GM18499 (cell line): Measurements from ENCODE around the gene TRIM4.
"Not testable (repeated sequence)": the region's sequence is repeated elsewhere in the genome, so short reads cannot be mapped to it uniquely, and the experiment has no call there.

Source experiments
- ATAC-seq: cut with Tn5 transposase; IDR thresholded peaks from one replicate; pipeline ENCODE4 v1.9.1; 2021; ENCODE audit warnings: moderate number of reproducible peaks; ENCODE audit not compliant: insufficient read depth, unreplicated experiment

The TRIM4 gene

DNA sequence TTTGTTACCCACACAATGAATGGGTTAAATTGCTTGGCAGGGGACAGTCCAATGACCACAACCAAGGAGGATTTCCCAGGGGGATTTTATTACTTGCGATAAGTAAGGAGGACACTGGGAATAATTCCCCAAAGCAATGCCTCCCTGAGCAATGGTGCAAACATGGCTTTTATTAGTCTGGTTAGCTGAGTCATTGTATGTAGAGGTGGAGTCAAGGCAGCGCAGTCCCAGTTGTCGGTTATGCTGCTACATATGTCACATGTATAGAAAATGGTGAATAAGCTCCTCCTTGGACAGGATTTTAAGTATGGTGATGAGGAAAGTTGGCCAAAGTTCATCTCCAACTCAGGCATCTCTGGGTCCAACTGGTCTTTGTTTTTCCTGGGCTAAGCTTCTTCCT lies 3.9 kb upstream of the TRIM4 start:
- ATAC-seq = no peak

DNA sequence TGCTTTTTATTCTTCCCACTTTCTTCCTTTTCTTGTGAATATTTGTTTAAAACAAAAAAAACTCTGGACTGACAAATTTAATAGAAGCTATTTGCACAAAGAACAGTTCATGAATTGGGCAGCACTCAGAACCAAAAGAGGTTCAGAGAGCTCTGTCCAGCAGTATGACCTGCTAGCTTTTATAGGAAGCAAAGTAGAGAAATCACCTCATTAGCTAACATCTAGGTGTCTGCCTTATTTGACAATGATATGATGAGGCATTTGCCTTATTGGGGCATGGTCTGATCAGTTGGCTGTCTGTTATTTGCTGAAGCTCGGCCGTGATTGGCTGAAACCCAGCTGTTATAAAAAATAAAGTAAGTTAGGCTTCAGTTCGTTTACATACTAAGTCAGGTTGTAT lies 819 bp upstream of the TRIM4 start:
- no peak for ATAC-seq

GRCh38 chr7:99919814-99920112 lies 433 bp upstream of the TRIM4 start:
- ATAC-seq = no peak

- no peak for ATAC-seq
Observed at GRCh38 chr7:99910976-99911375, 8.4 kb downstream of the TRIM4 start.

- ATAC-seq = no peak
Observed at GRCh38 chr7:99901581-99901980, 17.7 kb downstream of the TRIM4 start.

- no peak for ATAC-seq
Observed at GRCh38 chr7:99899830-99900519, 19.4 kb downstream of the TRIM4 start.

DNA sequence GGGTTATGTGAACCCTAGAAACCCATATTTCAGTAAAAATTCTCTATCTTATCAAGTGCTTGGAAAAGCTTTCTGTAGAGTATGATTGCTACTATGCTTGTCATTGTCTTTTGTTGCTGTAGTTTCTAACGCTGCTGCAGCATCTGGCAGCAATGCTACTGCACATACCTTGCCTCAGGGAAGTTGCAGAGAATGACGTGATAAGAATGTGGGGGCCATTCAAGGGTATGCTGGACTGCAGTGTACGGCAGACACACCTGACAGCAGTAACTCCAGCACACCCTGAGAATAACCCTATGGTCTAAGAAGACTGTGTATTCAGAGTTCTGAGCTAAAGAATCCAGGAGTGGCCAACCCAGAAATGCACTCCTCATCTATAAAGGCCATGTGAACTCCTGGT lies 20.5 kb downstream of the TRIM4 start:
- no peak for ATAC-seq

GRCh38 chr7:99898023-99898357 lies 21.3 kb downstream of the TRIM4 start:
- no peak for ATAC-seq

DNA sequence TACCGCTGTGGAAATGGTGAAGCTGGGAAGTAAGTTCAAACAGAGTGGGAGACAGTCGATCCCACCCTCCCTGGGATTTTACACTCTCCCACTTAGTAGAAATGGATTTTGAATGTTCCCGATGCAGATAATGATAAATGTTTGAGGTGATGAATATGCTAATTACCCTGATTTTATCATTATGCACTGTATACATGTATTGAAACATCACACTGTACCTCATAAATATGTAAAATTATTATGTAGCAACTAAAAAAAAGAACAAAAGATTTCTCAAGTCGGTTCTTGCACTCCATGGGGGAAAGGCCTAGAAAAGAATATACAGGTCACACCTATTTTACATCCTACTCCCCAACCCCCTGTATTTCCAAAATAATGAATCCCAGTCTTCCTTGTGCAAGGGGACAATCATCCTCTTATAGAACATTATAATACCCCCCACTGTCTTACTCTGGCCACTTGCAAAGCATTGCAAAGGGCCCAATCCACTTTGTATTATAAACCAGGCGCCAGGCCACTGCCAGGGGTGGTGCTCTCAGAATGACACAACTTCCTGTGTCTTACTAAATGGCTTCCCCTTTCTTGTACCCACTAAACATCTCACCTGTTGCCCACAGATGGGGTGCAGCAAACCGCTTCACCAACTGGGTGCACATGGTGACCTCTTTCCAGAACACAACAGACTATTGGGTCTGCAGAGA lies 21.9 kb downstream of the TRIM4 start:
- ATAC-seq = no peak

DNA sequence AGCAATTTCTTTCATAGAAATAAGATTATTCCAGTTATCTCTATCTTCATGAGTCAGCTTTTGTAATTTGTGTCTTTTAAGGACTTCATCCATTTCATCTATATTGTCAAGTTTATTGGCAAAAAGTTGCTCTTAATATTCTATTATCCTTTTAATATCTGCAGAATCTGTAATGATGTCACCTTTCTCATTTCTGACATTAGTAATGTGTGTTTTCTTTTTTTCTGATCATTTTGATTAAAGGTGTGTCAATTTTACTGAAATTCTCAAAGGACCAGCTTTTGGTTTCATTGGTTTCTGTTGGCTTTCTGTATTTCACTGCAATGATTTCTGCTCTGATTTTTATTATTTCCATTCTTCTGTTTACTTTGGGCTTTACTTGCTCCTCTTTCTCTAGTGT lies 24.6 kb downstream of the TRIM4 start:
- no peak for ATAC-seq

DNA sequence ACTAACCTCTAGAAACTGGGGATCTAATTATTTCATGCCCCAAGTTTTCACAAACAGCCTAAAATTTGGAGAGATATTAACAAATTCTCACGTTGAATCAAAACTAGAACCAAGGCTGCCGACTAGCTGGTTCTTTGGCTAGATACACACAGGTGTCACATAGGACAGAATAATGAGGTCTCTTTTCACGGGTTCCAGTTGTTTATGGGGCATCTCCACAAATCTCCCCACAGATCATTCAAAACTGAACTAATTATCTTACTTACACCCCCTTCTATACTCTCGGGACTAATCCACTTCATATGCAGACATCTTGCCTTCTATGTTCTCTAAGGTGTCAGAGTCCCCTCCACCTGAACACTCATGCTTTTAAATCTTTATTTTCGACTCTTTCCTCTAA lies 26.1 kb downstream of the TRIM4 start:
- ATAC-seq = no peak

DNA sequence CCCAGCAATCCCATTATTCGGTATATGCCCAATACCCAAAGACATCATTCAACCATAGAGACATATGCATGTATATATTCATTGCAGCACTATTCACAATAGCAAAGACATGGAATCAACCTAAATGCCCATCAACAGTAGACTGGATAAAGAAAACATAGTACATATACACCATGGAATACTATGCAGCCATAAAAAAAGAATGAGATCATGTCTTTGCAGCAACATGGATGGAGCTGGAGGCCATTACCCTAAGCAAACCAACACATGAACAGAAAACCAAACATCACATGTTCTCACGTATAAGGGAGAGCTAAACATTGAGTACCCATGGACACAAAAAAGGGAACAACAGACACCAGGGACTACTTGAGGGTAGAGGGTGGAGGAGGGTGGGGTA lies 29.0 kb downstream of the TRIM4 start:
- ATAC-seq = not testable (repeated sequence)

DNA sequence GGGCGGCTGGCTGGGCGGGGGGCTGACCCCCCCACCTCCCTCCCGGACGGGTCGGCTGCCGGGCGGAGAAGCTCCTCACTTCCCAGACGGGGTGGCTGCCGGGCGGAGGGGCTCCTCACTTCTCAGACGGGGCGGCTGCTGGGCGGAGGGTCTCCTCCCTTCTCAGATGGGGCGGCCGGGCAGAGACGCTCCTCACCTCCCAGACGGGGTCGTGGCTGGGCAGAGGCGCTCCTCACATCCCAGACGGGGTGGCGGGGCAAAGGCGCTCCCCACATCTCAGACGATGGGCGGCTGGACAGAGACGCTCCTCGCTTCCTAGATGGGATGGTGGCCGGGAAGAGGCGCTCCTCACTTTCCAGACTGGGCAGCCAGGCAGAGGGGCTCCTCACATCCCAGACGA lies 31.0 kb downstream of the TRIM4 start:
- not testable (repeated sequence) for ATAC-seq

DNA sequence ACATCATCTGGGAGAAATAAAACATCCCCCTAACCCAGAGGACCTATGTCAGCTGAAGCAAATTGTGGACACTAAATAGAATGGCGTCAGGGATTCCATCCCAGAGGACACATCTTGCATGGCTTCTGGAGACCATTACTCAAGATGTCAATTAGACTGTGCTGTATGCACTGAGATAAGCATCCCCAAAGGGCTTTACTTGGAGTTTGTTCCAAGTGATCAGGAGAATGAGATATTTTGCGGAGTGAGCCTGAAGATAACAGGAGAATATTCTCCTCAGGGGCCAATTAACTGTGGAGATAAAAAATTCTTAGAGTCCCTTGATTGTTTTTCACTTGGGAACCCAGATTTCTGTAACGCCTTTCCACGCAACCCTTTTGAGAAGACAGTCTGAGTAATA lies 38.0 kb downstream of the TRIM4 start:
- no peak for ATAC-seq

GRCh38 chr7:99876933-99877332 lies 42.4 kb downstream of the TRIM4 start, which contains the start of gene OR2AE1:
Gene OR2AE1 (minus strand): TSS chr7:99877033. CDS start chr7:99877033, 0 bp downstream.
- no peak for ATAC-seq

- no peak for ATAC-seq
Observed at GRCh38 chr7:99876491-99876890, 42.8 kb downstream of the TRIM4 start.

DNA sequence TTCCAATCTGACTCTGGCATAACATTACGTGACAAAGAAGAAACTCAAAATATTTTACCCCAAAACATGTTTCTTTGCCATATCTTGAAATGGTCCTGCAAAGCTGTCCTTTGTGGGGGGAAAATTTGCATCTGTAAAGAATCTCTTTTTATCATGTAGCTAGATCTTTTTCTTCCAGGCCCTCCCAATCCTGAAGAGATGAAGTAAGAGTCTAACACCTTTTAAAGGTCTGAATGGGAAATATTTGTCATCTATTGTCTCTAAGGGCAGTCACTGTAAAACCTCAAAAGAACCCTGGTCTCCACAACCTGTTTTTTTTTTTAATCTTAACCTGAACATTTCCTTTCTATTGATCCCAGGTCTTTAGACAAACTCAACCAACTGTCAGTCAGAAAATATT lies 51.1 kb downstream of the TRIM4 start:
- no peak for ATAC-seq

GRCh38 chr7:99867477-99867876 lies 51.9 kb downstream of the TRIM4 start:
- ATAC-seq = not testable (repeated sequence)

DNA sequence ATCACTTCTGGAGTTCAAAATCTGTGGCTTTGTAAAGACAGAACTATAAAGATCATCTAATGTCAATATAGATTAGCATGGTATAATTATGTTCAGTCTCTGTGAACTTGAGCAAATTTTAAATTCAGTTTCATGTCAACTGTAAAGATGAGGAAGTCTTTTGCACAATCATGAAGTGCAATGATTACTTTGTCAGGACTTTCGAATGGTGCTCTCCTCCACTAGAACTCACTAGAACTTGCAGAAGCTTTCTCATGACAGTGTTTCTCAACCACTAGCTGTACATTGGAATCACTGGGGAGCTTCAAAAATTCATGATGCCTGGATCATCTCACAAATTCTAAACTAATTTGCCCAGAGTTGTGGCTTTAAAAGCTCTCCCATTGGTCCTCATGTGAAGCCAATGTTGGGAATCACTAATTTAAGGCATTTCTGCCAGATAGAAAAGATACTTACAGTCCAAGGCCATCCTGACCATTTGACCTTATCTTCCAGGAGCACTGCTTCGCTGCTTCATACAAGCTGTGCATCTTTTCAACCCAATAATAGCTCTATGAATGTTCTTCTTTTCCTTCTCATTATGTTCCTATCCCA lies 55.4 kb downstream of the TRIM4 start:
- ATAC-seq = no peak

- ATAC-seq = no peak
Observed at GRCh38 chr7:99860281-99861127, 58.8 kb downstream of the TRIM4 start.

DNA sequence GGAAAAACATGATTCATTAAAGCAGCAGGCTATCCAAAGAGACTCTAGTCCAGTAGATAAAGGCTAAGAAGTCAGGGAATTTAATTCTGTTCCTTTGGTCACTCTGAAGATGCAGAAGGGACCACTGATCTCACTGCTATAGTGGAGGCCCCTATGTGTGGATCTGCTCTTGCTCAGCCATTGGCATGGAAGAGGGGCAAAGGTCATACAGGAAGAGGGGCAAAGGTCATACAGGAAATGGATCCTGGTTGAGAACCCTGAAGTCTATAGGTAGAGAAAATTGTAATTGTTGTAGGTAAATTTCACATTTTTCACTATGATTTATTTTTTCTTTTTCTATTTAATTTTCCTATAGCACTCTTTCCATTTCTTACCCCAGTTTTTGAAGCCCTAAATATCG lies 64.1 kb downstream of the TRIM4 start:
- ATAC-seq = no peak
